ENCODE measurements around the gene PKDCC. TPM values are rescaled to one million over a fixed set of nuclear protein-coding genes. Genes with fewer than 3 reads are reported as not detected.

The PKDCC gene
- total and polyA plus RNA-seq, 2 donors (not counting 1 experiment from before 2014, with no cell fraction given) = 0.20 to 0.82 TPM

DNA sequence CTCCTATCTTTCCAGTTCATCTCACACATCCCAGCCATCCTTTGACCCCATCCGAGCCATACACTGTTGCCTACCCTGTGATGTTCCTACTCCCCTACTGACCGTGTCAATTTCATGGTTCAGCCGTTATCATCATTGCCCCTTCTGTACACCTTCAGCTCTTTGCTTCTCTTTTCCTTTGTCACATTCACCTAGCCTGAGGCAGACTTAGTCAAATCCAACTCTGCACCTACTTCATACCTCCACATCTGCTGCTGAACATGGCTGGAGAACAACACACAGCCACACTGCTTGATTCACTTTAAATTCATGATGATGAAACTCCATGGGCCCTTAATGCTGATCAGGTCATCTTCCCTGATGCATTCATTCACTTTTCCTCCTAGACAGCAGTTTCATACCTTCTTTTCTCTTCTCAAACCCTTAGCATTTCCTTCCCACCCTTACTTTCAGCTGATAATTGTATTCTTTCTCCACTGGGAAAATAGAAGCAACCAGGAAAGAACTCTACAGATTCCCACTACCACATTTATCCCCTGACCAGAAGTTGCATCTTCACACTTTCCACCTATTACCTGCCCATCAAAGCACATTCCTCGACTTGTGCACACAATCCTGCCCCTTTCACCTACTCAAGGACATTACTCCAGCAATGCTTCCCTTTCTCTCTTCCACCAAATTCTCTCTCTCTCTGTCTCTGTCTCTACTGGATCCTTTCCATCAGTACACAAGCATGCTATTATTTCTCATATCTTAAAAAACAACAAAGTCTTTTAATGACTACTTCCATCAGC is 59.6 kb downstream of the PKDCC start:
- Histone ChIP-seq H3K9ac (ENCODE audit: low read length) (peak overlapping the region; percentile 65), H3K4me1 (ENCODE audit: control insufficient read depth in 2 of 2, insufficient read depth in 2 of 2, low read length in 2 of 2) (peaks cover 86 to 96% of the 10 kb centered on the region in 2 donors), H3K4me3 (ENCODE audit: control extremely low read depth in 1 of 5, extremely low read depth in 1 of 5, insufficient read depth in 1 of 5, low read depth in 2 of 5, low read length in 4 of 5) (peak overlapping the region in 1 of 5 experiments; percentile 59), H3K27ac (ENCODE audit: low read length in 2 of 2) (peak overlapping the region; percentile 98 to 99), H2AFZ (ENCODE audit: insufficient read depth, low read depth, low read length, poor library complexity, severe bottlenecking) (peak overlapping the region; percentile 18), H3K27me3 (replicated peaks in 1 of 4; ENCODE audit: control extremely low read depth in 1 of 4, control insufficient read depth in 3 of 4, insufficient read depth in 4 of 4, low read length in 3 of 4) (no peaks in the 10 kb centered on the region), H3K4me2 (replicated peaks; ENCODE audit: low read depth, low read length, poor library complexity, severe bottlenecking) (peak overlapping the region; percentile 94), H3K36me3 (replicated peaks in 1 of 2; ENCODE audit: control extremely low read depth in 1 of 2, control insufficient read depth in 1 of 2, extremely low read depth in 1 of 2, insufficient read depth in 2 of 2, low read length in 1 of 2) (no peaks in the 10 kb centered on the region), H4K20me1 (ENCODE audit: control insufficient read depth, insufficient read depth, low read length, poor library complexity, severe bottlenecking) (no peaks in the 10 kb centered on the region), H3K79me2 (ENCODE audit: control insufficient read depth, insufficient read depth, low read length) (peaks cover 23% of the 10 kb centered on the region), H3K9me3 (ENCODE audit: control extremely low read depth in 1 of 3, control insufficient read depth in 2 of 3, insufficient read depth in 1 of 3, low read length in 2 of 3) (no peaks in the 10 kb centered on the region)
- POLR2A ChIA-PET = interaction anchor here (3.8 kb wide), 1 partner anchor 10 kb away, joined by 28 read pairs; no protein-coding TSS in a partner anchor
- ATAC-seq (ENCODE audit: low read depth) (no peak), DNase-seq (no peak)
- H3K4me1 Mint-ChIP-seq = peaks cover 29% of the 10 kb centered on the region
- WGBS (ENCODE audit: insufficient coverage) = 72% methylated on average over 4 of the region's 4 CpGs
- H3K4me3 Mint-ChIP-seq = no peak overlapping the region
- CTCF ChIA-PET = interaction anchor here (1.2 to 5.1 kb wide), 5 partner anchors 11 to 88 kb away, joined by 3 to 26 read pairs (median 4); no protein-coding TSS in a partner anchor
- TF ChIP-seq, protein P1, sequence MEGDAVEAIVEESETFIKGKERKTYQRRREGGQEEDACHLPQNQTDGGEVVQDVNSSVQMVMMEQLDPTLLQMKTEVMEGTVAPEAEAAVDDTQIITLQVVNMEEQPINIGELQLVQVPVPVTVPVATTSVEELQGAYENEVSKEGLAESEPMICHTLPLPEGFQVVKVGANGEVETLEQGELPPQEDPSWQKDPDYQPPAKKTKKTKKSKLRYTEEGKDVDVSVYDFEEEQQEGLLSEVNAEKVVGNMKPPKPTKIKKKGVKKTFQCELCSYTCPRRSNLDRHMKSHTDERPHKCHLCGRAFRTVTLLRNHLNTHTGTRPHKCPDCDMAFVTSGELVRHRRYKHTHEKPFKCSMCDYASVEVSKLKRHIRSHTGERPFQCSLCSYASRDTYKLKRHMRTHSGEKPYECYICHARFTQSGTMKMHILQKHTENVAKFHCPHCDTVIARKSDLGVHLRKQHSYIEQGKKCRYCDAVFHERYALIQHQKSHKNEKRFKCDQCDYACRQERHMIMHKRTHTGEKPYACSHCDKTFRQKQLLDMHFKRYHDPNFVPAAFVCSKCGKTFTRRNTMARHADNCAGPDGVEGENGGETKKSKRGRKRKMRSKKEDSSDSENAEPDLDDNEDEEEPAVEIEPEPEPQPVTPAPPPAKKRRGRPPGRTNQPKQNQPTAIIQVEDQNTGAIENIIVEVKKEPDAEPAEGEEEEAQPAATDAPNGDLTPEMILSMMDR (IDR thresholded peaks at IDR 0.05) = no peak
- no peak for TF ChIP-seq EZH2 (IDR thresholded peaks at IDR 0.05; ENCODE audit: borderline replicate concordance, insufficient read depth, low read depth, low read length, poor library complexity, severe bottlenecking)
- H3K27me3 Mint-ChIP-seq = no peaks in the 10 kb centered on the region
- intact Hi-C loops (cut with micrococcal nuclease) = loop anchor here (10.0 kb wide), 1 partner anchor 1047 kb away; no protein-coding TSS in a partner anchor
- H3K9me3 Mint-ChIP-seq (ENCODE audit: insufficient read depth) = no peaks in the 10 kb centered on the region
- H3K27ac Mint-ChIP-seq = no peak overlapping the region

Other genes starting within 250 kb of the PKDCC start
- 134 and 138 TPM in 2 replicates for gene EML4, start 121.3 kb downstream of the PKDCC start, total RNA-seq
- gene EML4, start 121.3 kb downstream of the PKDCC start, polyA plus RNA-seq = 49.4 and 81.2 TPM in 2 replicates